SU-DHL-6 (cell line): ENCODE data around the gene SRRM1.
"Not testable (repeated sequence)": the region's sequence is repeated elsewhere in the genome, so short reads cannot be mapped to it uniquely, and the experiment has no call there.

ENCODE experiments used
- H2AFZ ChIP-seq: fragments of 200-600 bp; sonication (generic); 2 replicates; pipeline ENCODE4 v1.6.1; 2014; ENCODE audit warnings: low read depth, mild to moderate bottlenecking, moderate library complexity, mixed read lengths, antibody characterized with exemption, low read length; ENCODE audit not compliant: severe bottlenecking
- H3F3A ChIP-seq: fragments of 200-600 bp; shearing (Covaris generic); 2 replicates; pipeline ENCODE4 v1.6.0; 2016; ENCODE audit warnings: antibody characterized with exemption, mild to moderate bottlenecking; ENCODE audit not compliant: insufficient read depth
- H3K27ac ChIP-seq: fragments of 200-600 bp; sonication (generic); 2 replicates; pipeline ENCODE4 v1.5.1; 2016; ENCODE audit warnings: low read depth, mild to moderate bottlenecking, low read length, moderate library complexity, mixed read lengths
- H3K27me3 ChIP-seq: fragments of 200-600 bp; sonication (generic), shearing (Covaris generic); 2 replicates; pipeline ENCODE4 v1.6.0; 2014; ENCODE audit warnings: mild to moderate bottlenecking, low read length
- H3K36me3 ChIP-seq: fragments of 200-600 bp; sonication (generic); 2 replicates; pipeline ENCODE4 v1.6.1; 2014; ENCODE audit warnings: mild to moderate bottlenecking, low read length, mixed read lengths
- H3K4me2 ChIP-seq: fragments of 300-600, 200-600 bp; shearing (Covaris generic), sonication (generic); 2 replicates; pipeline ENCODE4 v1.6.0; 2014; ENCODE audit warnings: low read length, low read depth, mild to moderate bottlenecking; ENCODE audit not compliant: poor library complexity, severe bottlenecking
- H3K4me3 ChIP-seq: fragments of 200-600 bp; sonication (generic); 2 replicates; pipeline ENCODE4 v1.5.1; 2014; ENCODE audit warnings: antibody characterized with exemption, low read length, mild to moderate bottlenecking, mixed read lengths; ENCODE audit not compliant: insufficient read depth, poor library complexity, severe bottlenecking
- H3K79me2 ChIP-seq: fragments of 200-600 bp; sonication (generic); 2 replicates; pipeline ENCODE4 v1.6.1; 2014; ENCODE audit warnings: mild to moderate bottlenecking, low read length, moderate library complexity; ENCODE audit not compliant: insufficient read depth
- H3K9ac ChIP-seq: fragments of 200-600 bp; sonication (generic); 2 replicates; pipeline ENCODE4 v1.7.0; 2014; ENCODE audit warnings: mild to moderate bottlenecking, low read length
- H3K9me2 ChIP-seq: fragments of 200-600 bp; sonication (generic); replicated peaks from 2 replicates; pipeline ENCODE4 v1.6.1; 2014; ENCODE audit warnings: low read length; ENCODE audit not compliant: insufficient read depth
- H3K9me3 ChIP-seq: fragments of 200-600 bp; sonication (generic); 2 replicates; pipeline ENCODE4 v1.6.1; 2014; ENCODE audit warnings: low read length, mixed read lengths; ENCODE audit not compliant: insufficient read depth
- H4K20me1 ChIP-seq: fragments of 200-600 bp; sonication (generic); 2 replicates; pipeline ENCODE4 v1.6.1; 2014; ENCODE audit warnings: low read depth, mild to moderate bottlenecking, antibody characterized with exemption, low read length, moderate library complexity, mixed read lengths
- CTCF ChIP-seq: fragments of 200-600 bp; sonication (generic); IDR thresholded peaks from one replicate; pipeline ENCODE4 v1.5.1; 2017; ENCODE audit warnings: antibody characterized with exemption, mild to moderate bottlenecking, low read length, moderate library complexity; ENCODE audit not compliant: insufficient read depth, poor library complexity, severe bottlenecking
- EZH2phosphoT487 ChIP-seq: fragments of 200-600 bp; sonication (generic), shearing (Covaris generic); conservative IDR thresholded peaks from 2 replicates; pipeline ENCODE4 v1.6.1; 2018; ENCODE audit warnings: mild to moderate bottlenecking, antibody characterized with exemption, low read length, moderate library complexity, mixed read lengths

The SRRM1 gene

GRCh38 chr1:24664507-24665033 lies 21.5 kb downstream of the SRRM1 start:
- Histone ChIP-seq H3F3A (peaks cover 30% of the 10 kb centered on the region; the same call in 1 of the 2 replicates), H4K20me1 (peaks cover 19% of the 10 kb centered on the region), H3K27ac (no peak overlapping the region), H2AFZ (no peak overlapping the region), H3K9me2 (no peaks in the 10 kb centered on the region), H3K36me3 (peaks cover 77% of the 10 kb centered on the region), H3K4me2 (no peak overlapping the region), H3K27me3 (no peaks in the 10 kb centered on the region), H3K9me3 (no peaks in the 10 kb centered on the region), H3K79me2 (peaks cover 32% of the 10 kb centered on the region), H3K4me3 (no peak overlapping the region), H3K9ac (no peak overlapping the region)
- TF ChIP-seq EZH2phosphoT487 (no peak), CTCF (no peak)

GRCh38 chr1:24666794-24667193 lies 23.7 kb downstream of the SRRM1 start:
- peaks cover 23% of the 10 kb centered on the region; the same call in 1 of the 2 replicates for H3F3A ChIP-seq
- TF ChIP-seq EZH2phosphoT487, result no peak
- no peak for TF ChIP-seq CTCF
- H4K20me1 ChIP-seq, result peaks cover 13% of the 10 kb centered on the region; the same call in 1 of the 2 replicates
- no peak overlapping the region for H2AFZ ChIP-seq
- no peaks in the 10 kb centered on the region for H3K9me2 ChIP-seq
- no peaks in the 10 kb centered on the region for H3K27me3 ChIP-seq
- no peaks in the 10 kb centered on the region for H3K9me3 ChIP-seq
- H3K79me2 ChIP-seq, result 0 out of 2 replicates have a peak, but pooled peaks cover 12% of the 10 kb centered on the region
- H3K4me2 ChIP-seq, result no peak overlapping the region
- no peak overlapping the region for H3K27ac ChIP-seq
- H3K36me3 ChIP-seq, result peaks cover 75% of the 10 kb centered on the region
- H3K4me3 ChIP-seq, result no peak overlapping the region
- no peak overlapping the region for H3K9ac ChIP-seq

- not testable (repeated sequence) for H4K20me1 ChIP-seq, H3K9ac ChIP-seq, H3K4me3 ChIP-seq, H3K79me2 ChIP-seq, H3K27ac ChIP-seq, H3K9me3 ChIP-seq, H3K9me2 ChIP-seq, H3K27me3 ChIP-seq, H3K4me2 ChIP-seq, H2AFZ ChIP-seq
- Histone ChIP-seq H3K36me3 (peaks cover 56% of the 10 kb centered on the region), H3F3A (peaks cover 25% of the 10 kb centered on the region)
Observed at GRCh38 chr1:24671372-24671771, 28.3 kb downstream of the SRRM1 start.

- not testable (repeated sequence) for H4K20me1 ChIP-seq, H3K27ac ChIP-seq, H3K9me3 ChIP-seq, H3K79me2 ChIP-seq, H3K9ac ChIP-seq, H3K27me3 ChIP-seq, H2AFZ ChIP-seq, H3K9me2 ChIP-seq, H3K4me2 ChIP-seq, H3K4me3 ChIP-seq
- H3K36me3 ChIP-seq, result peaks cover 46% of the 10 kb centered on the region
- peaks cover 19% of the 10 kb centered on the region for H3F3A ChIP-seq
Observed at GRCh38 chr1:24672686-24673085, 29.6 kb downstream of the SRRM1 start.
